ENCODE results near the gene PTCD1. TPM values are rescaled to one million over a fixed set of nuclear protein-coding genes. Genes with fewer than 3 reads are reported as not detected.

The PTCD1 gene
- total and polyA plus RNA-seq, 2 experiments from 2014 or later = 12.2 to 13.4 TPM

- Histone ChIP-seq H3K4me3 (no peak overlapping the region), H3K36me3 (ENCODE audit: insufficient read depth) (peaks cover 18% of the 10 kb centered on the region), H3K4me1 (ENCODE audit: insufficient read depth) (no peaks in the 10 kb centered on the region), H3K4me2 (no peak overlapping the region), H3F3A (replicated peaks; ENCODE audit: low read depth) (peaks cover 50% of the 10 kb centered on the region), H3K79me2 (replicated peaks; ENCODE audit: insufficient read depth) (peaks cover 31% of the 10 kb centered on the region), H2AFZ (no peak overlapping the region), H3K27ac (ENCODE audit: low read depth) (peak overlapping the region; percentile 81), H3K9me2 (ENCODE audit: insufficient read depth) (no peaks in the 10 kb centered on the region), H3K27me3 (ENCODE audit: insufficient read depth) (no peaks in the 10 kb centered on the region), H4K20me1 (replicated peaks; ENCODE audit: insufficient read depth) (peaks cover 30% of the 10 kb centered on the region)
- no peak overlapping the region for H3K27ac Mint-ChIP-seq
- 0 out of 3 replicates have a peak, but pooled peaks cover 4% of the 10 kb centered on the region for H3K4me1 Mint-ChIP-seq
- no peaks in the 10 kb centered on the region for H3K9me3 Mint-ChIP-seq
- H3K36me3 Mint-ChIP-seq (ENCODE audit: low read depth) = peaks cover 93% of the 10 kb centered on the region
- H3K4me3 Mint-ChIP-seq = no peak overlapping the region
- no peak for TF ChIP-seq ZNF462 (CRISPR knock-in tag; IDR thresholded peaks at IDR 0.05)
- no peak for TF ChIP-seq ZNF331 (CRISPR knock-in tag; IDR thresholded peaks at IDR 0.05; ENCODE audit: low read depth)
- TF ChIP-seq CTCF (conservative IDR thresholded peaks at IDR 0.05; ENCODE audit: low read depth in 2 of 2) = 0 out of 4 replicates have a peak, but pooled peaks of 1 of the 2 experiments have one; percentile 7
- no peak for TF ChIP-seq JUNB (IDR thresholded peaks at IDR 0.05; ENCODE audit: unreplicated experiment)
- peaks cover 25% of the 10 kb centered on the region for H3K27me3 Mint-ChIP-seq (ENCODE audit: insufficient read depth, low read depth, poor library complexity)
- no peak for ATAC-seq
- DNase-seq (ENCODE audit: low spot score) = no peak
Observed at GRCh38 chr7:99455874-99456273, 17.3 kb upstream of the PTCD1 start.

All from GM23338 (cell line).